Common myeloid progenitor, CD34-positive (primary cell): ENCODE results near the gene KIAA0586.
"Not testable (repeated sequence)": the region's sequence is repeated elsewhere in the genome, so short reads cannot be mapped to it uniquely, and the experiment has no call there.

Experiments used
- CTCF ChIA-PET: fragments of 350-600 bp; sonication (Branson Sonifier 250); formaldehyde crosslinking; loops from one replicate; lab custom pipeline; 2021; ENCODE audit warnings: antibody characterized with exemption; lab: Charles Lee
- POLR2A ChIA-PET: fragments of 350-600 bp; sonication (Branson Sonifier 250); formaldehyde crosslinking; loops from one replicate; lab custom pipeline; 2021; ENCODE audit warnings: antibody characterized with exemption; lab: Charles Lee
- DNase-seq, 3 donors: peaks; one replicate each; pipeline versions ENCODE4 v3.0.0 to v3.0.0-alpha.2; 2013
- H3K27ac ChIP-seq, 2 experiments: 1 replicate in 1 of 2; 2 replicates in 1 of 2; pipeline ENCODE4 v1.7.0; 2013; ENCODE audit warnings: inconsistent platforms in 2 of 2, low read length in 2 of 2, mild to moderate bottlenecking in 2 of 2, low read depth in 1 of 2, moderate library complexity in 1 of 2; ENCODE audit not compliant: severe bottlenecking in 2 of 2, insufficient read depth in 1 of 2, poor library complexity in 1 of 2
- H3K27me3 ChIP-seq, 5 experiments: replicated peaks in 2 of 5; 1 replicate in 3 of 5; 2 replicates in 2 of 5; pipeline versions ENCODE4 v1.6.1 to v1.7.0; 2013; ENCODE audit warnings: low read length in 4 of 5, mild to moderate bottlenecking in 2 of 5, moderate library complexity in 2 of 5, inconsistent platforms in 1 of 5; ENCODE audit not compliant: insufficient read depth in 5 of 5, control insufficient read depth in 4 of 5
- H3K36me3 ChIP-seq, 4 experiments: 1 replicate in 2 of 4; 2 replicates in 2 of 4; pipeline versions ENCODE4 v1.6.1 to v1.7.0; 2013; ENCODE audit warnings: low read length in 3 of 4, control low read depth in 1 of 4, mild to moderate bottlenecking in 1 of 4; ENCODE audit not compliant: control insufficient read depth in 4 of 4, insufficient read depth in 4 of 4
- H3K4me1 ChIP-seq, 4 experiments: 1 replicate in 3 of 4; 2 replicates in 1 of 4; pipeline versions ENCODE4 v1.6.1 to v1.7.1; 2013; ENCODE audit warnings: low read length in 3 of 4, mild to moderate bottlenecking in 3 of 4, control low read depth in 1 of 4, inconsistent platforms in 1 of 4, moderate library complexity in 1 of 4; ENCODE audit not compliant: control insufficient read depth in 4 of 4, insufficient read depth in 4 of 4; ENCODE audit errors: control extremely low read depth in 1 of 4
- H3K4me3 ChIP-seq, 7 experiments: 1 replicate in 4 of 7; 2 replicates in 3 of 7; pipeline versions ENCODE4 v1.5.1 to v1.7.0; 2013; ENCODE audit warnings: mild to moderate bottlenecking in 7 of 7, low read length in 6 of 7, moderate library complexity in 6 of 7, inconsistent platforms in 2 of 7, low read depth in 2 of 7, control low read depth in 1 of 7; ENCODE audit not compliant: insufficient read depth in 4 of 7, control insufficient read depth in 1 of 7; ENCODE audit errors: extremely low read depth in 1 of 7
- H3K9me3 ChIP-seq, 5 experiments: 1 replicate in 4 of 5; 2 replicates in 1 of 5; pipeline versions ENCODE4 v1.6.1 to v1.7.1; 2013; ENCODE audit warnings: low read length in 4 of 5, mild to moderate bottlenecking in 2 of 5, inconsistent platforms in 1 of 5, low read depth in 1 of 5, moderate library complexity in 1 of 5; ENCODE audit not compliant: control insufficient read depth in 4 of 5, insufficient read depth in 2 of 5; ENCODE audit errors: control extremely low read depth in 1 of 5
- WGBS: methylation state at CpG from one replicate; pipeline ENCODE4 v1.1.5; 2013; ENCODE audit not compliant: insufficient coverage; 5-methylcytosine and 5-hydroxymethylcytosine counted together

KIAA0586 gene

DNA sequence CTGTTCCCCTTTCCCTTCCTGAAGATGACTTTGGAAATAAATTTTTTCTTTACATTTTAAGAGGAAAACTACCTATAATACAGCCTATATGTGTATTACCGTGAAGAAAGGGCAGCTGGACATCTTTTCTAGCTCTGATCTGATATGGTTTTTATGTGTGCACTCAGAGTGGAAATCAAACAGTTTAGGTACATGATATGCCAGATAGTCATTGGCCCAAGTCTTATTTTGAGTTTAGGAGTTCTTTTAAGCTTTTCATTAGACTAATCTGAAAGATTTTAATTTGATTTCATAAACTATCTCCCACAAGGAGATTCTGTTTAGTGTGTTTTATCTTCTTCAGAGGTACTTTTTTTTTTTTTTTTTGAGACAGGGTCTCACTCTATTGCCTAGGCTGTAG lies 48.8 kb downstream of the KIAA0586 start:
- no peaks in the 10 kb centered on the region for H3K27me3 ChIP-seq
- no CpG with 5 or more reads among the region's 1 CpG for whole genome bisulfite sequencing
- no peak overlapping the region for H3K27ac ChIP-seq
- no peaks in the 10 kb centered on the region for H3K9me3 ChIP-seq
- H3K36me3 ChIP-seq: peaks cover 10 to 26% (median 13%) of the 10 kb centered on the region in 4 experiments
- DNase-seq: no peak
- no peak overlapping the region for H3K4me3 ChIP-seq
- H3K4me1 ChIP-seq: peaks cover 0 to 8% (median 0%) of the 10 kb centered on the region in 4 experiments
- CTCF ChIA-PET: no interaction called here
- POLR2A ChIA-PET: no interaction called here

DNA sequence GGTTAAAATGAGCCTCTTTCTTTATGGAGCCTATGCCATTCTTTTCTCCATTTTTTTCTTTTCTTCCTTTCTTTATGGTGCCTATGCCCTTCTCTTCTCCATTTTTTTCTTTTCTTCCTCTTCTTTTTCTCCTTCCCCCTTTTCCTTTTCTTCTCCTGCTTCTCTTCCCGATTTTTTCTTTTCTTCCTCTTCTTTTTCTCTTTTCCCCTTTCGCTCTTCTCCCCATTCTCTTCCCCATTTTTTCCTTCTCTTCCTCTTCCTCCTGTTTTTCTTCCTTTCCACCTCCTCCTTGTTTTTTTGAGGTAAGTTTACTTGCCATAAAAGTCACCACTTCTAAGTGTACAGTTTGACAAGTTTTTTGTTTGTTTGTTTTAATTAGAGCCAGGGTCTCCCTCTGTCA lies 50.1 kb downstream of the KIAA0586 start:
- ChIA-PET POLR2A (no interaction called here), CTCF (interaction anchor here (1.5 kb wide), 1 partner anchor 34 kb away, joined by 3 read pairs; no protein-coding TSS in a partner anchor)
- WGBS: 83% methylated on average over 2 of the region's 2 CpGs

DNA sequence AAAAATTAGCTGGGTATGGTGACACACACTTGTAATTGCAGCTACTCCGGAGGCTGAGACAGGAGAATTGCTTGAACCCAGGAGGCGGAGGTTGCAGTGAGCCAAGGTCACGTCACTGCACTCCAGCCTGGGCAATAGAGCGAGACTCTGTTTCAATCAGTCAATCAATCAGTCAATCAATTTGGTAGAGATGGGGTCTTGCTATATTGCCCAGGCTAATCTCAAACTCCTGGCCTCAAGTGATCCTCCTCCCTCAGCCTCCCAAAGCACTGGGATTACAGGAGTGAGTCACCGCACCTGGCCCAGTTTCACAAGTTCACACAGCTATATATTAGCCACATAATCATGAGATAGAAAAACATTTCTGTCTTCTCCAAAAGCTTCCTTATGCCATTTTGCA lies 50.8 kb downstream of the KIAA0586 start:
- H3K9me3 ChIP-seq, H3K27ac ChIP-seq, H3K27me3 ChIP-seq, H3K4me3 ChIP-seq, POLR2A ChIA-PET, DNase-seq, H3K4me1 ChIP-seq: not testable (repeated sequence)
- 100% methylated on average over 5 of the region's 5 CpGs for WGBS
- CTCF ChIA-PET: interaction anchor here (1.5 kb wide), 1 partner anchor 35 kb away, joined by 3 read pairs; no protein-coding TSS in a partner anchor
- H3K36me3 ChIP-seq: peaks cover 11 to 35% (median 14%) of the 10 kb centered on the region in 4 experiments

More for the DNA sequence above, 50.1 kb downstream of the KIAA0586 start:
- peaks cover 0 to 8% (median 0%) of the 10 kb centered on the region in 4 experiments for H3K4me1 ChIP-seq
- H3K4me3 ChIP-seq: no peak overlapping the region
- no peaks in the 10 kb centered on the region for H3K9me3 ChIP-seq
- H3K36me3 ChIP-seq: peaks cover 11 to 30% (median 12%) of the 10 kb centered on the region in 4 experiments
- no peak for DNase-seq
- H3K27ac ChIP-seq: no peak overlapping the region
- H3K27me3 ChIP-seq: no peaks in the 10 kb centered on the region

DNA sequence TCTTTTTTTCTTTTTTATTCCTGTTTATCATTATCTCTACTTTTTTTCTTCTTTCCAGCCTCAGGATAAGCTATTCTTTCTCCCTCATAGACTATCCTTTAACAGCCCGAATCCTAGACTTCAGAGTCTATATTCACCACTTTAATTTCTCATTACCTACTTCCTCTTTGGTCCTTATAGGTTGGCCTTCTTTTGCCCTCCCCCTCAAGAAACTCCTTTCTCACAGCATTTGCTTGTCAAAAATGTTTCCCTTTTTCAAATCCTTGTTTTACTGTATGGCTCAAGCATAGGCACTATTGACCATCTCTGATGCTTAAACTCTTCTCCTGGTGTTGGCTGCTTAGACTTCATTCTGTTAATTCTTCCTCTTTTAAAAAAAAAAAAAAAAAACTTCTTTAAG lies 52.5 kb downstream of the KIAA0586 start:
- Histone ChIP-seq H3K4me1 (peaks cover 0 to 8% (median 0%) of the 10 kb centered on the region in 4 experiments), H3K4me3 (no peak overlapping the region), H3K27me3 (no peaks in the 10 kb centered on the region), H3K36me3 (peaks cover 7 to 30% (median 11%) of the 10 kb centered on the region in 4 experiments), H3K9me3 (no peaks in the 10 kb centered on the region), H3K27ac (no peak overlapping the region)
- WGBS: 50% methylated on average over 1 of the region's 1 CpG
- DNase-seq: peak in 2 of 3 donors; percentile 30 to 40
- ChIA-PET CTCF (no interaction called here), POLR2A (no interaction called here)

DNA sequence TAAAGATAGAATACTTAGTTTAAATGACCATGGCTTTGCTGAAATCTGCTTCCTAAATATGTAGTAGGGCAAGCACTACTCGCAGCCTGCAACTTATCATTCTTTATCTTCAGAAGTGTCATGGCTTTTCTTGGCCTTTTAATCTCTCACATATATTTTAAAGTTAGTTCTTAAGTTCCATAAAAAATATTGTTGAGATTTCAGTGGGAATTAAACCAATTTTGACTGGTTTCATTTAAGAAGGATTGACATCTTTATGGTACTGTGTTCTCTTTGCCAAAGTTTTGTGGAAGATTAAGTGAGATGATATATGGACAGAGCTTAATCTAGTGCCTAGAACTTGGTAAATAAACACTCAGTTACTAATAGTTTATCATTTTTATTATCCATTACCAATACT lies 56.7 kb downstream of the KIAA0586 start:
- POLR2A ChIA-PET: no interaction called here
- Histone ChIP-seq H3K27me3 (no peaks in the 10 kb centered on the region), H3K36me3 (peaks cover 6 to 31% (median 16%) of the 10 kb centered on the region in 4 experiments), H3K9me3 (no peaks in the 10 kb centered on the region), H3K4me1 (peaks cover 0 to 12% (median 1%) of the 10 kb centered on the region in 4 experiments), H3K4me3 (no peak overlapping the region), H3K27ac (no peak overlapping the region)
- DNase-seq: no peak
- WGBS: no CpG with 5 or more reads among the region's 1 CpG
- CTCF ChIA-PET: no interaction called here

DNA sequence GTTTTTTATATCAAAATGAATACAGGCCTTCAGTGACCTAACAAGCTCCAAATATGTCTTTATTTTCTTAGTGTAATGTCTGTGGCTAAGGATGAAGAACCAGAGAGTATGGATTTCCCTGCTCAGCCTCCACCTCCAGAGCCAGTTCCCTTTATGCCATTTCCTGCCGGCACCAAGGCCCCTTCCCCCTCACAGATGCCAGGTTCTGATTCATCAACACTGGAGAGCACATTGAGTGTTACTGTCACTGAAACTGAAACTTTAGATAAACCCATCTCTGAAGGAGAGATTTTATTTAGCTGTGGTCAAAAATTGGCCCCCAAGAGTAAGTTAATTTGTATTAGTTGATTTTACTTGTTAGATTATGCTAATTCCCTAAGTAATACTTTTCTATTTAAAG lies 61.0 kb downstream of the KIAA0586 start:
- 80% methylated on average over 1 of the region's 1 CpG for WGBS
- Histone ChIP-seq H3K4me3 (no peak overlapping the region), H3K27ac (no peak overlapping the region), H3K9me3 (no peaks in the 10 kb centered on the region), H3K36me3 (peaks cover 9 to 40% (median 25%) of the 10 kb centered on the region in 4 experiments), H3K27me3 (no peaks in the 10 kb centered on the region), H3K4me1 (peaks cover 0 to 3% (median 1%) of the 10 kb centered on the region in 4 experiments)
- CTCF ChIA-PET: interaction anchor here (1.6 kb wide), 1 partner anchor 13 kb away, joined by 4 read pairs; no protein-coding TSS in a partner anchor
- DNase-seq: peak in 2 of 3 donors; percentile 39 to 40
- POLR2A ChIA-PET: no interaction called here

DNA sequence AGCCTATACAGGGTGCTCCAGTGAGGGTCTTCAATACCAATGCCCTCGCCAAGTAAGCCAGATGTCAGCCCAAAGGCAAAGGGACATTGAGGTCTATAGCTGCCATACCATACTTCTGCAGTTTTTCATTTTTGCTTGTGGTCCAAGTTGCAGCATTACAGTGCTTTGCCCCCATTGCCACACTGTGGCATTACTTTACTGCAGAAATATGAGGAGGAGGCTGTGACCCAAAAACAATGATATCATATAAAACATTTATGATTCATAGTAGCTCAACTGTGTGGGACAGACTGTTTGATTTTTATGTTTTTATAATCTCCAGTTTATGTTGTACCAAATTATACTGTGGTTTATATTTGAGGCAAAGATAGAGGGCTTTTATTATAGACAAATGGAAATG lies 64.1 kb downstream of the KIAA0586 start:
- H3K27ac ChIP-seq: no peak overlapping the region
- H3K9me3 ChIP-seq: no peaks in the 10 kb centered on the region
- no CpG with 5 or more reads among the region's 1 CpG for WGBS
- peaks cover 0 to 3% (median 1%) of the 10 kb centered on the region in 4 experiments for H3K4me1 ChIP-seq
- DNase-seq: no peak
- H3K36me3 ChIP-seq: peaks cover 13 to 39% (median 29%) of the 10 kb centered on the region in 4 experiments
- ChIA-PET POLR2A (no interaction called here), CTCF (interaction anchor here (2.7 kb wide), 1 partner anchor 10 kb away, joined by 7 read pairs; no protein-coding TSS in a partner anchor)
- no peaks in the 10 kb centered on the region for H3K27me3 ChIP-seq
- no peak overlapping the region for H3K4me3 ChIP-seq
